Superior temporal gyrus (tissue), 1 donor: Measurements from ENCODE around the gene ZNF423.
A peak's percentile ranks its signal among the peaks of the same experiment; 100 is the strongest.

ENCODE experiments used
- DNase-seq: peaks from one replicate; pipeline ENCODE4 v3.0.0-alpha.2; 2016; ENCODE audit errors: extremely low spot score

ZNF423 gene

GRCh38 chr16:49726155-49726554 lies 129.8 kb downstream of the ZNF423 start:
- no peak for DNase-seq

DNA sequence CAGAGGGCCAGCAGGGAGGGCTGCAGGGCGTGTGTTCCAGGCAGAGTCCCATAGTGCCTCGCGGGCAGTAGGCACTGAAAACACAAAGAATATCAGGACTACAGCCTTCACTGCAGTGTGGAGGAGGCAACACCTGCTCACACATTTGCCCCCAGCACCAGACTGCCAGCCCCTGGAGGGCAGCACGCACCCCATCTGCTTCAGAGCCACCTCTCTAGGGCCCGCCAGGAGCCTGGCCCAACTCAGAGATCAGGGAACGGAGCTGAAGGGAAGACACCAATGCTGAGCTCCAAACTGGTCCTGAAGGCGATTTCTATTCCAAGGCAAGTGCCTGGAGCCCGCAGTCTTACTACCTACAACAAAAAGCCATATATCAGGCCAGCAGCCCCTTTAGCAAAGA lies 130.3 kb downstream of the ZNF423 start:
- no peak for DNase-seq

GRCh38 chr16:49724774-49725173 lies 131.1 kb downstream of the ZNF423 start:
- no peak for DNase-seq

DNA sequence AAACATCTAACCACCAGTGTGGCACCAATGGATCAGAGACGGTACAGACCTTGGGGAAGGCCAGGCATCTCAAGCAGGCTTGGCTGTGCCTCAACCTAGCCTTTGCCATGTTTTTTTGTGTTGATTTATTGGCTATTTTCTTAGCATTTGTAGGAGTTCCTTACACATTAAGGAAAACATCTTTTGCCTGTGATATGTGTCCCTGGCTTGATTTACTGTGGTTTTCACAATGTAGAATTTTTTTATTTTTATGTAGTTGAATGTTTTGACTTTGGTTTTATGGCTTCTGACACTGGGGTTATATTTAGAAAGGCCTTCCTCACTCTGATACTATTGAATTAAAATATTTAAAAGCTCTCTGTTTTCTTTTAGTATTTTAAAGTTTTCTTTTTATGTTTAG lies 132.6 kb downstream of the ZNF423 start:
- DNase-seq = no peak

DNA sequence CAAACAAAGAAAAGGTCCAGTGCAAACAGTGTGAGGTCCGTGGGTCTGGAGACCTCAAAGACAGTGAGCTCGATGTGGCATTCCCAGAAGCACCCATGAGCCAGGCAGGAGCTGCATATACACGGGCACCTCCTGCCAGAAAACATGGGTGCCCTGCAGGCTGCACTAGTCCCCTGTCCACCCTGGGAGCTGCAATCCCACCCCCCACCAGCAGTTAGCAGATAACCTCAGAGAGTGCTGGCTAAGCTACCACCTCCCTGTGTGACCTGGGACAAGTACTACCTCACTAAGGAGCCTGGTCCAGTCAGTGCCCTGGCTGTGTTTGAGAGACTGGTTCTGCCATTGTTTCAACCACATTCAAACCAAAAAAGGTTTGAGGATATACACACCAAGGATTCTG lies 135.7 kb downstream of the ZNF423 start:
- DNase-seq = no peak

DNA sequence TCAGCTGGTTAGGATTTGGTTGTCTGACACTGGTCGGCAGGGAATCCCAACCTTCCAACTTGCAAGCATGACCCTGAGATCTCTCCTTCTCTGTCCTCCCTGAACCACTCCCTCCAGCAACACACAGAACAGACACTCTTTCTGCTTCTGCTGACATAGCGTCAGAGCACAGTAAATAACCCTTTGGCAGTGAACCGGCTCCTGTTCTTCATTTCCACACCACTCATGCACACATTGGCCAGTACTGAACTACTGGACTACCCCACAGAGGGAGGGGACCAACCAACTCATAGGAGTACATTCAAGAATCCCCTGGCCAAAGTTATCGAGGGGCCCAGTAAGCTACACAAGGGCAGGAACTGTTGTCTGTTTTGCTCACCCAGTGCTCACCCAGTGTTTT lies 138.2 kb downstream of the ZNF423 start:
- no peak for DNase-seq

DNA sequence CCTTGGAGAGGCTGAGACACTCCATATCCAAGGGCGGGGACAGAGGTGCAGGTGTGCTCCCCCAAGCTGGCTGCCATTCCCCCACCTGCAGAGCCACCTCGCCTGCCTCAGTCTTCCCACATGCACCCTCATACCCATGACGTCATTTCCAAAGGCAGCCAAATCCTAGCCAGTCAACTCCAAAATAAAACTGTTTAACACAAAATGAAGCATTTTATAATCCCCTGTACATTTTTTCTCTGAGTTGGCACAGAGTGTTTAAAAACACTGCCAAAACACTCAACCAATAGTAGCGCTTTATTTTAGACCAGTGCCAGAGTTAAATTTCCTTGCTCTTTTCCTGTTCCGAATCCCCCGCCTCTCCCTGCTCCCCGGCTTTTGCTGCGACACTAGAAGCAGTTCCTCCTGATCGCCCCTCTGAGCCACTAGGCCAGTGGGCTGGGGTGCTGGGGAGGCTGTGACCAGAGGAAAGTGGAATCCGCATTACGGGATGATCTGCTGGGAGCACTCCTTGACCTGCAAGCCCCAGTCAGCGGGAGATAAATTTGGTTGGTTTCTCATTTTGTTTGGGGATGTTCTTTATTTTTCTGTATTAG lies 139.5 kb downstream of the ZNF423 start:
- DNase-seq = no peak

- DNase-seq = no peak
Observed at GRCh38 chr16:49713770-49714169, 142.1 kb downstream of the ZNF423 start.

GRCh38 chr16:49712542-49712941 lies 143.4 kb downstream of the ZNF423 start:
- DNase-seq = no peak

GRCh38 chr16:49712106-49712505 lies 143.8 kb downstream of the ZNF423 start:
- no peak for DNase-seq

GRCh38 chr16:49709057-49709456 lies 146.9 kb downstream of the ZNF423 start:
- DNase-seq = no peak

DNA sequence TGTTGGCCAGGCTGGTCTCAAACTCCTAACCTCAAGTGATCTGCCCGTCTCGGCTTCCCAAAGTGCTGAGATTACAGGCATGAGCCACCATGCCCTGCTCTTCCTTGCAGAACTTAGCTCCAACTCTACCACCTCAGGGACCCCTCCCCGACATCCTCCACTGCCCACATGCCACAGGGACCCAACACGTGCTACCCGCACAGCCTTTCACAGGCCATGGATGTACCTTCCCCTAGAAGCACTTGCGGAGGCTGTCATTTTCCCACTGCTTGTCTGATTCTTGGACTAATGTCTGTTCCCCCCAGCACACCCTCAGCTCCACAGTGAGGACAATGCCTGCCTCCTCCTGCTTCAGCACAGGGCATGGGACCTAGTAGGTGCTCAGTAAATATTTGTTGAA lies 147.4 kb downstream of the ZNF423 start:
- no peak for DNase-seq

DNA sequence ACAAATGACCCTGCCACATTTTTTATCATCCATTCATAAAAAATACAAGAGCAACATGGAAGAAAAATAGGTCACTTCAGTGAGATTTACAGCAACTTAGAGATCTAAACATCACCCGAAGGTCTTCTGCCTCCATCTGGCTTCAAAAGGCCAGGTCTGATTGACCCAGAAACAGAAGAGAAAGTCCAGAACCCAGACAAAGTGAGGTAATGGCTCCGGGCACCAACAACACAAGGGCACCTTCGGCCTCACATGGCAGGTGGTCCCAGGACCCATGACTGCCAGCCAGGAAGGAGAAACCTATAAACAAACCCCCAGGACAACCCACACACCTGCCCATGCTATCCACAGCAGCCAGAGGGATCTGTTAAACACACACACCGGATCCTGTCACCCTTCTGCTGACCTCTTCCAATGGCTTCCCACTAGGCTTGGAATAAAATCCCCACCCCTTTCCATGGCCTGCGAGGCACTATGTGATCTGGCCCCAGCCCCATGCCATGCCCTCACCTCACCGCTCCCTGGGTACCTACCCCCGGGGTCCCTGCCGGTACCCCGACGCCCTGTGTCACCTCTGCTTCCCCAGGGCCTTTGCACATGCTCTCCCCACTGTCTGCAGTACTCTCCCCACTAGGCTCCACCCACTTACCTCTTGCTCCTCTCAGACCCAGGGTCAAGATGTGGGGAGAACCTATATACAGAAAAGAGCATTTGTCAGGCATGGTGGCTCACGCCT lies 149.1 kb downstream of the ZNF423 start:
- DNase-seq = no peak

- no peak for DNase-seq
Observed at GRCh38 chr16:49704586-49705155, 151.2 kb downstream of the ZNF423 start.

DNA sequence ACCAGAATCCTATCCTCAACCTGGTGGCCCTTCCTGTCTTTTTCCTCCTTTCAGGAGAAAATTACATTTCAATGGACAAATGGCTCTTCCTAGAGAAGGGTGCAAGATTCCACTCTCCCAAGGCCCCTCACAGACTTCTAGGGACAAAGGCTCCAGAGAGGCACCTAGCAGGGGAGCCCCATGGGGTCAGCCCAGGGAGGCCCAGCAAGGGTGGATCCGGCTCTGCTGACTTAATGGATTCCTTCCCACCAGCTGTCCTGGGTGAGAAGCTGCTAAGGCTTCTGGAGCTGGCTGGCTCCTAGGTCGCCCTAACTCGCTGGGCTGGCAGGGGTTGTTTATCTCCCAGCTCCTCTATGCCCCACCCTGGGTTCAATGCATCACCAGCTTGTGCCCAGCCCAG lies 152.4 kb downstream of the ZNF423 start:
- no peak for DNase-seq

GRCh38 chr16:49701789-49702494 lies 154.0 kb downstream of the ZNF423 start:
- peak; percentile 54 for DNase-seq

DNA sequence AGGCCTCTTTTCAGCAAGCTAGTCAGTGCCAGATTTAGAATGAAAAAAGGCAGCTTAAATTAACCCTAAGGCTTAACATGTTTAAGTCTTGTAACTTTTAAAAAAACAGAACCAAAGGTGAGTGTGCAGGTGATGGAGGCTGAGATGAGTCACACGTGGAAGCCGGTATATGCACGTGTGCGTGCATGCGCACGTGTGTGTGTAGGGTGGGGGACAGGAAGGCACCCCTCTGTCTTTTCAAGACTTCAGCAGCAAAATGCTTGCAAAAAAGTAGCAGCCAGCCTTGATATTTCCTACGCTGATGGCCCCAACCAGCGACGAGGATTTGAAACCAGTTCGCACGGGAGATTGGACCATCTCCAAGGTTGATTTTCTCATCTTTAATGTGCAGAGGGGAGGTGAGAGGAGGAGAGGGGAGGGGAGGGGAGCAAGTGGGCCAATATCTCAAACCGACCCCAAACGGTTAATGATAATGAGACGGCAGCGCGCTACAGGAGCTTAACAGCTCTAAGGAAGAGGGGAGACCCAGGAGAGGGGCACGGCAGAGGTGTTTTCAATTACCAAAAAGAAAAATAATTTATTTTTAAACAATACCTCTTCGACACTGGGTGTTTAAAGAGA lies 154.7 kb downstream of the ZNF423 start:
- DNase-seq = no peak

GRCh38 chr16:49700251-49701064 lies 155.5 kb downstream of the ZNF423 start:
- DNase-seq = no peak

- no peak for DNase-seq
Observed at GRCh38 chr16:49699841-49700175, 156.1 kb downstream of the ZNF423 start.

DNA sequence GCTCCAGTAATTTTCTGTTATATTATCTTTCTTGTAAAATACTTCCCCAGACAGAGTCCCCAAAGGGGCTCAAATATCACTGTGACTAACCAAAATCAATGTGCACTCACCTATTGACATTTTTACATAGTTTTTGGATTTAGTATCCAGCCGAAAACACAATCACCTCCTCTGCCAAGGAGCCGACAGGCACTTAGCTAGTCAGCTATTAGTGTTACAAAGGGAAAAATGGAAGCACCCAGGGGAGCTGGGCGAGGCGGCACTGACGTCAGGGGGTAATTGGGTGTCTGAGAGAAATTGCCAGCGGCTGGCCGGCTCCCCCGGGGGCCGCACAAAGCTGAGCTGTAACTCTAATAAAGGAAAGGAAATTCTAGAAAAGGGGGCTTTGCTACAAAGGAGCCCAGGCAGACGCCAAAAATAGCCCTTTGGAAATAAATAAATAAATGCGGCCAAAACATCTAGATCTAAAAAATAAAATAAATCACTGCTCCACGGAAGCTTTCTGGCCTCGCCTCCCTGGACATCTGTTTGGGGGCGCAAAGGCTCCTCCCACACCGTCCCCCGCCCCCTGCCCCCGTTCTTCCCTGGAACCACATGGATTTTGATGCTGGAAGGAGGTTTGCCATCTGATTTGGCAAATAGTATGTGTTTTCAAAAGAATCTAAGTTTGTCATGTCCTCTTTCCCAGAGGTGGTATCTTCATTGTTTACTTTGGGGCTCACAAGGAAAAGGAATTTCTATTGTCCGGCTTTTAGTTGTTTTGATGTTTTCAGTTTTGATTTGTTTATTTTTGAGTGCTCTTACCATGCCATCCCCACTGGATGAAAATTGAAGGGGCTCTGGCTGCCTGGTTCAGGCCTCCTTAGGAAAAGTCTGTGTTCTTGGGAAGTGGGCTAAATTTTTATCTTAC lies 156.7 kb downstream of the ZNF423 start:
- no peak for DNase-seq

GRCh38 chr16:49698453-49698815 lies 157.5 kb downstream of the ZNF423 start:
- no peak for DNase-seq
